ENCODE measurements around the gene MYG1. TPM values are rescaled to one million over a fixed set of nuclear protein-coding genes. Genes with fewer than 3 reads are reported as not detected.

Gene MYG1
- total RNA-seq, 1 experiment from 2014 or later = 102 TPM

- no peak for DNase-seq (ENCODE audit: low spot score)
- no peaks in the 10 kb centered on the region for H3K36me3 ChIP-seq (ENCODE audit: insufficient read depth, low read length, poor library complexity, severe bottlenecking)
- no TSS peak for BruUV-seq (replicated peaks)
- no peaks in the 10 kb centered on the region for H3K27me3 ChIP-seq (replicated peaks; ENCODE audit: insufficient read depth, low read depth, low read length, poor library complexity)
- no peaks in the 10 kb centered on the region for H3K4me1 ChIP-seq (ENCODE audit: insufficient read depth, low read length, poor library complexity, severe bottlenecking)
- H3K27ac ChIP-seq (ENCODE audit: low read depth, low read length, poor library complexity, severe bottlenecking) = no peak overlapping the region
- H3K4me3 ChIP-seq (ENCODE audit: low read depth, low read length, poor library complexity, severe bottlenecking) = no peak overlapping the region
- POLR2A ChIA-PET (ENCODE audit: low non-redundant PET) = no interaction called here
- CTCF ChIA-PET = no interaction called here
- no peaks in the 10 kb centered on the region for H3K9me3 ChIP-seq (ENCODE audit: low read depth, low read length, poor library complexity, severe bottlenecking)
- no peak for TF ChIP-seq EZH2 (IDR thresholded peaks at IDR 0.05; ENCODE audit: borderline replicate concordance, low read depth, low read length, poor library complexity, severe bottlenecking)
- TF ChIP-seq, protein P1, sequence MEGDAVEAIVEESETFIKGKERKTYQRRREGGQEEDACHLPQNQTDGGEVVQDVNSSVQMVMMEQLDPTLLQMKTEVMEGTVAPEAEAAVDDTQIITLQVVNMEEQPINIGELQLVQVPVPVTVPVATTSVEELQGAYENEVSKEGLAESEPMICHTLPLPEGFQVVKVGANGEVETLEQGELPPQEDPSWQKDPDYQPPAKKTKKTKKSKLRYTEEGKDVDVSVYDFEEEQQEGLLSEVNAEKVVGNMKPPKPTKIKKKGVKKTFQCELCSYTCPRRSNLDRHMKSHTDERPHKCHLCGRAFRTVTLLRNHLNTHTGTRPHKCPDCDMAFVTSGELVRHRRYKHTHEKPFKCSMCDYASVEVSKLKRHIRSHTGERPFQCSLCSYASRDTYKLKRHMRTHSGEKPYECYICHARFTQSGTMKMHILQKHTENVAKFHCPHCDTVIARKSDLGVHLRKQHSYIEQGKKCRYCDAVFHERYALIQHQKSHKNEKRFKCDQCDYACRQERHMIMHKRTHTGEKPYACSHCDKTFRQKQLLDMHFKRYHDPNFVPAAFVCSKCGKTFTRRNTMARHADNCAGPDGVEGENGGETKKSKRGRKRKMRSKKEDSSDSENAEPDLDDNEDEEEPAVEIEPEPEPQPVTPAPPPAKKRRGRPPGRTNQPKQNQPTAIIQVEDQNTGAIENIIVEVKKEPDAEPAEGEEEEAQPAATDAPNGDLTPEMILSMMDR (conservative IDR thresholded peaks at IDR 0.05; ENCODE audit: low read depth, low read length) = no peak
- intact Hi-C loops (cut with micrococcal nuclease; ENCODE audit: unreplicated experiment) = no loop called here
These were observed 33.2 kb downstream of the MYG1 start for GRCh38 chr12:53332744-53333143.

DNA sequence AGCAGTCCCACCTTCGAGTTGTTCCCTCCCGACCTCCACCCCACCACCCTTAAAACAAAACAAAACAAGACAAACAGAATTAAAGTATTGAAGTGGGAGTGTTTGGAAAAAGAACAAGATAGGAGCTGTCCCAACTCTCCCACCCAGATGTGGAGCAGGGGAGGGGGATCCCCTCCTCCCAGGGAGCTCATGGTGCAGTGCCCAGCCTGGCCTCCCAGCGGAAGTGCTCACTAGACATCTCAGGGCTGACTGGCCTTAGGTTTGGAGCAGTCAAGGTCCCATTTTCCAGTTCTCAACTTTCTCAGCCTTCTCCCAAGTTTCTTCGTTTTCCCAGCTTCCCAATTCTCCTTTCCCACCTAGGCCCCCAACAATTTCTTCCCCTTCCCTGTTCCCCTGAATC, 33.8 kb downstream of the MYG1 start:
- intact Hi-C loops (cut with micrococcal nuclease; ENCODE audit: unreplicated experiment) = no loop called here
- Histone ChIP-seq H3K36me3 (ENCODE audit: insufficient read depth, low read length, poor library complexity, severe bottlenecking) (no peaks in the 10 kb centered on the region), H3K27me3 (replicated peaks; ENCODE audit: insufficient read depth, low read depth, low read length, poor library complexity) (no peaks in the 10 kb centered on the region), H3K4me3 (ENCODE audit: low read depth, low read length, poor library complexity, severe bottlenecking) (no peak overlapping the region), H3K9me3 (ENCODE audit: low read depth, low read length, poor library complexity, severe bottlenecking) (no peaks in the 10 kb centered on the region), H3K4me1 (ENCODE audit: insufficient read depth, low read length, poor library complexity, severe bottlenecking) (no peaks in the 10 kb centered on the region), H3K27ac (ENCODE audit: low read depth, low read length, poor library complexity, severe bottlenecking) (no peak overlapping the region)
- ChIA-PET CTCF (no interaction called here), POLR2A (ENCODE audit: low non-redundant PET) (no interaction called here)
- no peak for DNase-seq (ENCODE audit: low spot score)
- TF ChIP-seq, protein P1 (conservative IDR thresholded peaks at IDR 0.05; ENCODE audit: low read depth, low read length) = no peak
- TF ChIP-seq EZH2 (IDR thresholded peaks at IDR 0.05; ENCODE audit: borderline replicate concordance, low read depth, low read length, poor library complexity, severe bottlenecking) = no peak
- no TSS peak for BruUV-seq (replicated peaks)

DNA sequence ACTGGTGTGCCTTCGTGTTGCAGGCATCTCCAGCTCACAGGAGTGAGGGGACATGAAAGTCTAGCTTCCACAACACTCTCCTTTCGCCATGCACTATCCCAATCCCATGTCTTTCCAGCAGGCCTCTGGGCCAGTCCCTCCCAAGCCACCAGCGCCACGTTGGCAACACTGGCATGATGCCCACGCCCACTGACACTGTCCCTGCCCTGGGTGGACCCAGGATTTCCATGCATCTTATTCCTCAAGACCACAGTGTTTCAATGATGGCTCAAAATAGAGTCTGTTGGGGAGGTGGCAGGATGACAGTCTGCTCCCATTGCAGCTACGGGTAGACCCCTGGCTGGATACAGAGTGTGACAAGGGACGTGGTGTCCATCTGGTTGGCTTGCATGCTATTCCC, 34.4 kb downstream of the MYG1 start:
- H3K36me3 ChIP-seq (ENCODE audit: insufficient read depth, low read length, poor library complexity, severe bottlenecking) = no peaks in the 10 kb centered on the region
- no peaks in the 10 kb centered on the region for H3K4me1 ChIP-seq (ENCODE audit: insufficient read depth, low read length, poor library complexity, severe bottlenecking)
- DNase-seq (ENCODE audit: low spot score) = no peak
- intact Hi-C loops (cut with micrococcal nuclease; ENCODE audit: unreplicated experiment) = no loop called here
- ChIA-PET POLR2A (ENCODE audit: low non-redundant PET) (no interaction called here), CTCF (no interaction called here)
- TF ChIP-seq EZH2 (IDR thresholded peaks at IDR 0.05; ENCODE audit: borderline replicate concordance, low read depth, low read length, poor library complexity, severe bottlenecking) = no peak
- TF ChIP-seq, protein P1 (conservative IDR thresholded peaks at IDR 0.05; ENCODE audit: low read depth, low read length) = no peak
- no TSS peak for BruUV-seq (replicated peaks)
- no peaks in the 10 kb centered on the region for H3K9me3 ChIP-seq (ENCODE audit: low read depth, low read length, poor library complexity, severe bottlenecking)
- H3K27ac ChIP-seq (ENCODE audit: low read depth, low read length, poor library complexity, severe bottlenecking) = no peak overlapping the region
- no peak overlapping the region for H3K4me3 ChIP-seq (ENCODE audit: low read depth, low read length, poor library complexity, severe bottlenecking)
- no peaks in the 10 kb centered on the region for H3K27me3 ChIP-seq (replicated peaks; ENCODE audit: insufficient read depth, low read depth, low read length, poor library complexity)
